HEK293 (cell line): Measurements from ENCODE around the gene MTFP1.

Experiments
- ELK4 ChIP-seq: IDR thresholded peaks from 2 replicates; pipeline ENCODE4 v1.6.1; 2011; ENCODE audit warnings: mild to moderate bottlenecking, low read depth, low read length, borderline replicate concordance
- GLIS1 ChIP-seq: fragments of 450-650 bp; formaldehyde crosslinking; IDR thresholded peaks from 2 replicates; pipeline ENCODE4 v1.5.1; 2016; ENCODE audit warnings: missing biosample characterization, missing genetic modification characterization
- HOXD13 ChIP-seq: sonication (generic); formaldehyde crosslinking; IDR thresholded peaks from 2 replicates; pipeline ENCODE4 v1.8.0; 2022; ENCODE audit warnings: missing genetic modification reagents, borderline replicate concordance
- KLF1 ChIP-seq: fragments of 450-650 bp; formaldehyde crosslinking; IDR thresholded peaks from 2 replicates; pipeline ENCODE4 v1.5.1; 2016; ENCODE audit warnings: missing biosample characterization, missing genetic modification characterization
- MEIS1 ChIP-seq: sonication (generic); formaldehyde crosslinking; IDR thresholded peaks from 2 replicates; pipeline ENCODE4 v1.8.1; 2022; ENCODE audit warnings: missing genetic modification reagents, mild to moderate bottlenecking, borderline replicate concordance
- SETDB1 ChIP-seq: IDR thresholded peaks from one replicate; pipeline ENCODE4 v1.6.1; 2017; ENCODE audit warnings: mild to moderate bottlenecking, low read length, moderate library complexity, mixed read lengths; ENCODE audit not compliant: insufficient read length
- TRIM28 ChIP-seq: IDR thresholded peaks from 2 replicates; pipeline ENCODE4 v1.6.1; 2011; ENCODE audit warnings: low read length, control low read depth, borderline replicate concordance
- ZBTB10 ChIP-seq: fragments of 450-650 bp; formaldehyde crosslinking; IDR thresholded peaks from 2 replicates; pipeline ENCODE4 v1.5.1; 2016; ENCODE audit warnings: missing biosample characterization, missing genetic modification characterization
- ZBTB6 ChIP-seq: fragments of 450-650 bp; formaldehyde crosslinking; IDR thresholded peaks from 2 replicates; pipeline ENCODE4 v1.5.1; 2017; ENCODE audit warnings: missing biosample characterization, missing genetic modification characterization
- ZBTB7A ChIP-seq: fragments of 450-650 bp; formaldehyde crosslinking; IDR thresholded peaks from 2 replicates; pipeline ENCODE4 v1.5.1; 2016; ENCODE audit warnings: low read depth, missing biosample characterization, missing genetic modification characterization
- ZEB2 ChIP-seq: fragments of 450-650 bp; formaldehyde crosslinking; IDR thresholded peaks from 2 replicates; pipeline ENCODE4 v1.5.1; 2016; ENCODE audit warnings: missing biosample characterization, missing genetic modification characterization
- ZFP3 ChIP-seq: fragments of 450-650 bp; formaldehyde crosslinking; IDR thresholded peaks from 2 replicates; pipeline ENCODE4 v1.5.1; 2016; ENCODE audit warnings: low read depth, missing biosample characterization, missing genetic modification characterization
- ZNF112 ChIP-seq: fragments of 450-650 bp; formaldehyde crosslinking; IDR thresholded peaks from 2 replicates; pipeline ENCODE4 v1.5.0; 2017; ENCODE audit warnings: missing biosample characterization, missing genetic modification characterization
- ZNF132 ChIP-seq: fragments of 450-650 bp; formaldehyde crosslinking; IDR thresholded peaks from 2 replicates; pipeline ENCODE4 v1.5.1; 2017; ENCODE audit warnings: missing biosample characterization, missing genetic modification characterization, borderline replicate concordance
- ZNF140 ChIP-seq: fragments of 450-650 bp; formaldehyde crosslinking; IDR thresholded peaks from 2 replicates; pipeline ENCODE4 v1.5.1; 2016; ENCODE audit warnings: missing biosample characterization, missing genetic modification characterization
- ZNF155 ChIP-seq: fragments of 450-650 bp; formaldehyde crosslinking; IDR thresholded peaks from 2 replicates; pipeline ENCODE4 v1.5.1; 2016; ENCODE audit warnings: missing biosample characterization, missing genetic modification characterization
- ZNF223 ChIP-seq: fragments of 450-650 bp; formaldehyde crosslinking; IDR thresholded peaks from 2 replicates; pipeline ENCODE4 v1.5.1; 2016; ENCODE audit warnings: missing biosample characterization, missing genetic modification characterization
- ZNF239 ChIP-seq: fragments of 450-650 bp; formaldehyde crosslinking; IDR thresholded peaks from 2 replicates; pipeline ENCODE4 v1.5.1; 2016; ENCODE audit warnings: missing biosample characterization, missing genetic modification characterization
- ZNF24 ChIP-seq: fragments of 450-650 bp; formaldehyde crosslinking; IDR thresholded peaks from 2 replicates; pipeline ENCODE4 v1.5.1; 2016; ENCODE audit warnings: missing biosample characterization, missing genetic modification characterization
- ZNF302 ChIP-seq: fragments of 450-650 bp; formaldehyde crosslinking; IDR thresholded peaks from 2 replicates; pipeline ENCODE4 v1.5.1; 2016; ENCODE audit warnings: missing biosample characterization, missing genetic modification characterization, low read depth
- ZNF335 ChIP-seq: fragments of 450-650 bp; formaldehyde crosslinking; conservative IDR thresholded peaks from 2 replicates; pipeline ENCODE4 v1.5.1; 2016; ENCODE audit warnings: missing biosample characterization, missing genetic modification characterization
- ZNF423 ChIP-seq: fragments of 450-650 bp; formaldehyde crosslinking; IDR thresholded peaks from 2 replicates; pipeline ENCODE4 v1.5.1; 2016; ENCODE audit warnings: missing biosample characterization, missing genetic modification characterization
- ZNF521 ChIP-seq: fragments of 450-650 bp; formaldehyde crosslinking; IDR thresholded peaks from 2 replicates; pipeline ENCODE4 v1.5.1; 2017; ENCODE audit warnings: missing biosample characterization, mild to moderate bottlenecking, missing genetic modification characterization
- ZNF561 ChIP-seq: fragments of 450-650 bp; IDR thresholded peaks from 2 replicates; pipeline ENCODE4 v1.5.1; 2018; ENCODE audit warnings: missing biosample characterization, missing genetic modification characterization, borderline replicate concordance
- ZNF677 ChIP-seq: fragments of 450-650 bp; IDR thresholded peaks from 2 replicates; pipeline ENCODE4 v1.5.0; 2018; ENCODE audit warnings: missing biosample characterization, mild to moderate bottlenecking, missing genetic modification characterization, moderate library complexity
- ZNF747 ChIP-seq: fragments of 450-650 bp; formaldehyde crosslinking; IDR thresholded peaks from 2 replicates; pipeline ENCODE4 v1.5.1; 2016; ENCODE audit warnings: missing biosample characterization, missing genetic modification characterization
- ZNF785 ChIP-seq: fragments of 450-650 bp; formaldehyde crosslinking; IDR thresholded peaks from 2 replicates; pipeline ENCODE4 v1.5.1; 2016; ENCODE audit warnings: missing biosample characterization, missing genetic modification characterization
- ZNF843 ChIP-seq: fragments of 450-650 bp; formaldehyde crosslinking; IDR thresholded peaks from 2 replicates; pipeline ENCODE4 v1.5.1; 2016; ENCODE audit warnings: missing biosample characterization, missing genetic modification characterization
- TF ChIP-seq, protein P1 (sequence below): fragments of 450-650 bp; formaldehyde crosslinking; IDR thresholded peaks from 2 replicates; pipeline ENCODE4 v1.5.1; 2016; ENCODE audit warnings: missing biosample characterization, missing genetic modification characterization
- TF ChIP-seq, protein P2 (sequence below): fragments of 450-650 bp; formaldehyde crosslinking; IDR thresholded peaks from 2 replicates; pipeline ENCODE4 v1.5.1; 2016; ENCODE audit warnings: missing biosample characterization, missing genetic modification characterization

Gene MTFP1

GRCh38 chr22:30423959-30424533, 1.5 kb upstream of the MTFP1 start (continued):
- TF ChIP-seq, protein P1, sequence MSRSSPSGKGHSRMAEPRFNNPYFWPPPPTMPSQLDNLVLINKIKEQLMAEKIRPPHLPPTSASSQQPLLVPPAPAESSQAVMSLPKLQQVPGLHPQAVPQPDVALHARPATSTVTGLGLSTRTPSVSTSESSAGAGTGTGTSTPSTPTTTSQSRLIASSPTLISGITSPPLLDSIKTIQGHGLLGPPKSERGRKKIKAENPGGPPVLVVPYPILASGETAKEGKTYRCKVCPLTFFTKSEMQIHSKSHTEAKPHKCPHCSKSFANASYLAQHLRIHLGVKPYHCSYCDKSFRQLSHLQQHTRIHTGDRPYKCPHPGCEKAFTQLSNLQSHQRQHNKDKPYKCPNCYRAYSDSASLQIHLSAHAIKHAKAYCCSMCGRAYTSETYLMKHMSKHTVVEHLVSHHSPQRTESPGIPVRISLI (tag by site-specific recombination) = no peak
- TF ChIP-seq KLF1 (tag by site-specific recombination) = peak; percentile 53; the same call in 1 of the 2 replicates
- TF ChIP-seq ZNF155 (tag by site-specific recombination) = no peak
- TF ChIP-seq GLIS1 (tag by site-specific recombination) = peak; percentile 53
- TF ChIP-seq ZBTB7A = peak; percentile 97
- no peak for TF ChIP-seq ZNF223 (tag by site-specific recombination)
- TF ChIP-seq ZNF239 (tag by site-specific recombination) = no peak
- no peak for TF ChIP-seq ELK4
- TF ChIP-seq ZNF677 (tag by site-specific recombination) = no peak
- TF ChIP-seq MEIS1 (CRISPR knock-in tag) = no peak
- peak; percentile 86; the same call in 1 of the 2 replicates for TF ChIP-seq ZNF24 (tag by site-specific recombination)
- no peak for TF ChIP-seq ZNF843 (tag by site-specific recombination)
- TF ChIP-seq ZNF423 (tag by site-specific recombination) = no peak
- no peak for TF ChIP-seq ZNF112 (tag by site-specific recombination)
- TF ChIP-seq ZNF785 (tag by site-specific recombination) = no peak
- no peak for TF ChIP-seq ZNF302 (tag by site-specific recombination)
- TF ChIP-seq ZFP3 (tag by site-specific recombination) = no peak
- no peak for TF ChIP-seq ZNF140
- TF ChIP-seq ZBTB6 (tag by site-specific recombination) = no peak; the same call in 1 of the 2 replicates
- TF ChIP-seq ZNF335 (tag by site-specific recombination) = peak; percentile 97
- TF ChIP-seq ZBTB10 (tag by site-specific recombination) = peak; percentile 50; the same call in 1 of the 2 replicates
- 0 out of 2 replicates have a peak, but pooled peaks have one; percentile 46 for TF ChIP-seq HOXD13
- peak; percentile 97 for TF ChIP-seq ZEB2 (tag by site-specific recombination)
- no peak for TF ChIP-seq ZNF132
- no peak for TF ChIP-seq SETDB1
- TF ChIP-seq ZNF521 (tag by site-specific recombination) = no peak
- TF ChIP-seq TRIM28 = peak; percentile 83
- TF ChIP-seq, protein P2, sequence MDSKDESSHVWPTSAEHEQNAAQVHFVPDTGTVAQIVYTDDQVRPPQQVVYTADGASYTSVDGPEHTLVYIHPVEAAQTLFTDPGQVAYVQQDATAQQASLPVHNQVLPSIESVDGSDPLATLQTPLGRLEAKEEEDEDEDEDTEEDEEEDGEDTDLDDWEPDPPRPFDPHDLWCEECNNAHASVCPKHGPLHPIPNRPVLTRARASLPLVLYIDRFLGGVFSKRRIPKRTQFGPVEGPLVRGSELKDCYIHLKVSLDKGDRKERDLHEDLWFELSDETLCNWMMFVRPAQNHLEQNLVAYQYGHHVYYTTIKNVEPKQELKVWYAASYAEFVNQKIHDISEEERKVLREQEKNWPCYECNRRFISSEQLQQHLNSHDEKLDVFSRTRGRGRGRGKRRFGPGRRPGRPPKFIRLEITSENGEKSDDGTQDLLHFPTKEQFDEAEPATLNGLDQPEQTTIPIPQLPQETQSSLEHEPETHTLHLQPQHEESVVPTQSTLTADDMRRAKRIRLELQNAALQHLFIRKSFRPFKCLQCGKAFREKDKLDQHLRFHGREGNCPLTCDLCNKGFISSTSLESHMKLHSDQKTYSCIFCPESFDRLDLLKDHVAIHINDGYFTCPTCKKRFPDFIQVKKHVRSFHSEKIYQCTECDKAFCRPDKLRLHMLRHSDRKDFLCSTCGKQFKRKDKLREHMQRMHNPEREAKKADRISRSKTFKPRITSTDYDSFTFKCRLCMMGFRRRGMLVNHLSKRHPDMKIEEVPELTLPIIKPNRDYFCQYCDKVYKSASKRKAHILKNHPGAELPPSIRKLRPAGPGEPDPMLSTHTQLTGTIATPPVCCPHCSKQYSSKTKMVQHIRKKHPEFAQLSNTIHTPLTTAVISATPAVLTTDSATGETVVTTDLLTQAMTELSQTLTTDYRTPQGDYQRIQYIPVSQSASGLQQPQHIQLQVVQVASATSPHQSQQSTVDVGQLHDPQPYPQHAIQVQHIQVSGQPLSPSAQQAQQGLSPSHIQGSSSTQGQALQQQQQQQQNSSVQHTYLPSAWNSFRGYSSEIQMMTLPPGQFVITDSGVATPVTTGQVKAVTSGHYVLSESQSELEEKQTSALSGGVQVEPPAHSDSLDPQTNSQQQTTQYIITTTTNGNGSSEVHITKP (tag by site-specific recombination) = peak; percentile 84
- TF ChIP-seq ZNF747 (tag by site-specific recombination) = no peak
- TF ChIP-seq ZNF561 (tag by site-specific recombination) = peak; percentile 100
